Upper lobe of left lung (tissue), 6 donors: Measurements from ENCODE around the gene TRIM7. TPM values are rescaled to one million over a fixed set of nuclear protein-coding genes. Genes with fewer than 3 reads are reported as not detected.
A peak's percentile ranks its signal among the peaks of the same experiment; 100 is the strongest.
"Not testable (repeated sequence)": the region's sequence is repeated elsewhere in the genome, so short reads cannot be mapped to it uniquely, and the experiment has no call there.

Experiments used
- ATAC-seq, 2 donors: fragments of 200-7000 bp; cut with Tn5 transposase; one replicate each; pipeline ENCODE4 v1.9.1; 2022; ENCODE audit warnings: mild to moderate bottlenecking in 2 of 2, moderate library complexity in 2 of 2; ENCODE audit not compliant: low FRiP score in 2 of 2
- DNase-seq, 2 donors: peaks; one replicate each; pipeline ENCODE4 v3.0.0-alpha.2; 2019 to 2020
- H3K27ac ChIP-seq, 4 donors: fragments of 200-600 bp; sonication (generic); one replicate each; pipeline ENCODE4 v1.5.1; 2016 to 2019
- H3K27me3 ChIP-seq, 4 donors: fragments of 200-600 bp; sonication (generic); one replicate each; pipeline ENCODE4 v1.5.1; 2017 to 2019
- H3K36me3 ChIP-seq, 4 donors: fragments of 200-600 bp; sonication (generic); one replicate each; pipeline ENCODE4 v1.5.1; 2016 to 2019
- H3K4me1 ChIP-seq, 4 donors: fragments of 200-600 bp; sonication (generic); one replicate each; pipeline ENCODE4 v1.5.1; 2018 to 2019
- H3K4me3 ChIP-seq, 4 donors: fragments of 200-600 bp; sonication (generic); one replicate each; pipeline ENCODE4 v1.5.1; 2017 to 2019; ENCODE audit warnings: mild to moderate bottlenecking in 2 of 4, moderate library complexity in 1 of 4
- H3K9me3 ChIP-seq, 4 donors: fragments of 200-600 bp; sonication (generic); one replicate each; pipeline ENCODE4 v1.5.1; 2018 to 2019
- CTCF ChIP-seq, 6 experiments: fragments of 450-650 bp in 4 of 6; fragments of 200-600 bp in 2 of 6; sonication (generic) in 2 of 6; IDR thresholded peaks; one replicate each; pipeline ENCODE4 v1.5.1; 2016 to 2019; ENCODE audit warnings: antibody characterized with exemption in 6 of 6
- EP300 ChIP-seq, 4 donors: sonication (generic); formaldehyde crosslinking; IDR thresholded peaks; one replicate each; pipeline ENCODE4 v1.5.1; 2017; ENCODE audit warnings: antibody characterized with exemption in 4 of 4, control low read depth in 2 of 4
- POLR2A ChIP-seq, 4 donors: fragments of 450-650 bp; IDR thresholded peaks; one replicate each; pipeline ENCODE4 v1.5.1; 2016 to 2017; ENCODE audit warnings: antibody characterized with exemption in 4 of 4, mild to moderate bottlenecking in 2 of 4
- POLR2AphosphoS5 ChIP-seq, 2 donors: sonication (generic); formaldehyde crosslinking; IDR thresholded peaks; one replicate each; pipeline ENCODE4 v1.5.1; 2017; ENCODE audit warnings: antibody characterized with exemption in 2 of 2
- WGBS, 2 donors: methylation state at CpG; one replicate each; pipeline ENCODE4 v1.1.5; 2017 to 2018; 5-methylcytosine and 5-hydroxymethylcytosine counted together
- total RNA-seq, 6 donors: library from RNA; depleted of rRNA in 4 of 6; stranded (reverse); fragments of >200 nt in 4 of 6; gene quantifications; one replicate each; pipeline versions ENCODE4 v1.1.0 to v1.2.1, GENCODE V29; 2016 to 2021
- donor health status: DM: no; HTN: no; CAD: no; lungs with moderate emphysema.
- donor health status: DM: no; HTN: yes; CAD: no; lungs with severe emphysema.

TRIM7 gene
- total RNA-seq, 6 donors from 2014 or later = 0.83 to 6.7 (median 2.9) TPM

- no peak for ATAC-seq
- TF ChIP-seq POLR2AphosphoS5 (IDR thresholded peaks at IDR 0.05) (no peak), EP300 (IDR thresholded peaks at IDR 0.05) (no peak), CTCF (IDR thresholded peaks at IDR 0.05) (no peak), POLR2A (IDR thresholded peaks at IDR 0.05) (no peak)
- Histone ChIP-seq H3K4me1 (peaks cover 0 to 10% (median 6%) of the 10 kb centered on the region in 4 donors), H3K27ac (no peak overlapping the region), H3K4me3 (no peak overlapping the region), H3K36me3 (no peaks in the 10 kb centered on the region), H3K9me3 (no peaks in the 10 kb centered on the region), H3K27me3 (peaks cover 1 to 30% (median 11%) of the 10 kb centered on the region in 4 donors)
- no peak for DNase-seq
- 63 to 80% methylated on average over 6 of the region's 6 CpGs for WGBS, 2 donors
These were observed 37.9 kb downstream of the TRIM7 start for GRCh38 chr5:181166812-181167733.

- Histone ChIP-seq H3K27ac (no peak overlapping the region), H3K4me1 (peaks cover 0 to 15% (median 3%) of the 10 kb centered on the region in 4 donors), H3K9me3 (no peaks in the 10 kb centered on the region), H3K4me3 (no peak overlapping the region), H3K36me3 (no peaks in the 10 kb centered on the region), H3K27me3 (peaks cover 0 to 11% (median 0%) of the 10 kb centered on the region in 4 donors)
- WGBS, 2 donors = 20 to 32% methylated on average over 38 to 45 of the region's 52 CpGs
- TF ChIP-seq POLR2AphosphoS5 (IDR thresholded peaks at IDR 0.05) (no peak), EP300 (IDR thresholded peaks at IDR 0.05) (no peak), POLR2A (IDR thresholded peaks at IDR 0.05) (no peak), CTCF (IDR thresholded peaks at IDR 0.05) (no peak)
- DNase-seq = no peak
- no peak for ATAC-seq
These were observed 40.7 kb downstream of the TRIM7 start for GRCh38 chr5:181164076-181164952.

GRCh38 chr5:181163487-181164075 is 41.4 kb downstream of the TRIM7 start:
- peaks cover 0 to 18% (median 3%) of the 10 kb centered on the region in 4 donors for H3K4me1 ChIP-seq
- DNase-seq (no peak), ATAC-seq (no peak)
- H3K27ac ChIP-seq = no peak overlapping the region
- peaks cover 0 to 8% (median 0%) of the 10 kb centered on the region in 4 donors for H3K27me3 ChIP-seq
- 40 to 47% methylated on average over 16 of the region's 16 CpGs for WGBS, 2 donors
- no peak overlapping the region for H3K4me3 ChIP-seq
- H3K9me3 ChIP-seq = no peaks in the 10 kb centered on the region
- no peak for TF ChIP-seq POLR2A (IDR thresholded peaks at IDR 0.05)
- no peak for TF ChIP-seq EP300 (IDR thresholded peaks at IDR 0.05)
- no peaks in the 10 kb centered on the region for H3K36me3 ChIP-seq

- Histone ChIP-seq H3K9me3 (no peaks in the 10 kb centered on the region), H3K4me3 (no peak overlapping the region), H3K27me3 (peaks cover 0 to 5% (median 0%) of the 10 kb centered on the region in 4 donors), H3K36me3 (no peaks in the 10 kb centered on the region), H3K27ac (no peak overlapping the region), H3K4me1 (peaks cover 0 to 18% (median 3%) of the 10 kb centered on the region in 4 donors)
- ATAC-seq (no peak), DNase-seq (no peak)
- TF ChIP-seq POLR2A (IDR thresholded peaks at IDR 0.05) (no peak), CTCF (IDR thresholded peaks at IDR 0.05) (no peak), EP300 (IDR thresholded peaks at IDR 0.05) (no peak), POLR2AphosphoS5 (IDR thresholded peaks at IDR 0.05) (no peak)
- WGBS, 2 donors = 68 to 69% methylated on average over 4 of the region's 4 CpGs
These were observed 43.3 kb downstream of the TRIM7 start for GRCh38 chr5:181161534-181162175.

GRCh38 chr5:181160755-181161533 is 44.1 kb downstream of the TRIM7 start:
- peak in 1 of 2 donors; percentile 13 for ATAC-seq
- H3K27me3 ChIP-seq, DNase-seq, H3K36me3 ChIP-seq, H3K27ac ChIP-seq, H3K4me3 ChIP-seq, H3K9me3 ChIP-seq: not testable (repeated sequence)
- WGBS, 2 donors = 23 to 34% methylated on average over 8 to 11 of the region's 48 CpGs
- H3K4me1 ChIP-seq = peaks cover 0 to 18% (median 3%) of the 10 kb centered on the region in 4 donors
